IMR-90 (cell line): ENCODE data around the gene TRHDE. TPM values are rescaled to one million over a fixed set of nuclear protein-coding genes. Genes with fewer than 3 reads are reported as not detected.

Experiments
- ATAC-seq: fragments of 200-7000 bp; cut with Tn5 transposase; 2 replicates; pipeline ENCODE4 v1.9.1; 2020; ENCODE audit warnings: low read depth, mild to moderate bottlenecking, moderate library complexity
- BruUV-seq: library from RNA; stranded (reverse); fragments of 400-500 nt; replicated peaks from 2 replicates; lab custom pipeline; 2021; lab: Mats Ljungman, UMichigan
- CTCF ChIA-PET: fragments of 300-600 bp; formaldehyde crosslinking; extraction: SDS; loops from one replicate; lab custom pipeline; 2021; ENCODE audit warnings: antibody characterized with exemption; lab: Yijun Ruan, JAX
- POLR2A ChIA-PET: fragments of 300-600 bp; sonication (Branson Sonifier 250); formaldehyde crosslinking; loops from one replicate; lab custom pipeline; 2022; ENCODE audit warnings: antibody characterized with exemption; ENCODE audit not compliant: unreplicated experiment; lab: Charles Lee
- DNase-seq: peaks from one replicate; pipeline ENCODE4 v3.0.0; 2013
- H2AFZ ChIP-seq: replicated peaks from 2 replicates; pipeline ENCODE3; 2013; ENCODE audit warnings: low read length, mild to moderate bottlenecking; ENCODE audit not compliant: poor library complexity
- H2AK5ac ChIP-seq: 2 replicates; pipeline ENCODE4 v1.6.1; 2013; ENCODE audit warnings: low read depth, low read length, inconsistent platforms
- H2AK9ac ChIP-seq: replicated peaks from 2 replicates; pipeline ENCODE3; 2013; ENCODE audit warnings: mild to moderate bottlenecking, low read depth, low read length, moderate library complexity; ENCODE audit not compliant: poor library complexity
- H2BK120ac ChIP-seq: 2 replicates; pipeline ENCODE4 v1.6.1; 2013; ENCODE audit warnings: low read depth, low read length, inconsistent platforms
- H2BK15ac ChIP-seq: 3 replicates; pipeline ENCODE4 v1.6.1; 2013; ENCODE audit warnings: low read depth, low read length, inconsistent platforms
- H2BK20ac ChIP-seq: 2 replicates; pipeline ENCODE4 v1.6.1; 2013; ENCODE audit warnings: low read depth, mild to moderate bottlenecking, inconsistent platforms, low read length, moderate library complexity
- H2BK5ac ChIP-seq: 2 replicates; pipeline ENCODE4 v1.6.1; 2013; ENCODE audit warnings: mild to moderate bottlenecking, low read depth, low read length, inconsistent platforms; ENCODE audit not compliant: poor library complexity, severe bottlenecking
- H3K14ac ChIP-seq: replicated peaks from 2 replicates; pipeline ENCODE4 v1.6.1; 2013; ENCODE audit warnings: low read depth, low read length, inconsistent platforms
- H3K18ac ChIP-seq: 2 replicates; pipeline ENCODE4 v1.6.1; 2013; ENCODE audit warnings: low read depth, low read length, control low read depth
- H3K23ac ChIP-seq: 2 replicates; pipeline ENCODE4 v1.6.1; 2013; ENCODE audit warnings: low read depth, low read length, inconsistent platforms
- H3K27ac ChIP-seq: 2 replicates; pipeline ENCODE4 v1.5.1; 2013; ENCODE audit warnings: mild to moderate bottlenecking, control low read depth, low read length; ENCODE audit not compliant: insufficient read depth
- H3K27me3 ChIP-seq: 2 replicates; pipeline ENCODE4 v1.6.1; 2013; ENCODE audit warnings: low read length; ENCODE audit not compliant: control insufficient read depth, insufficient read depth
- H3K36me3 ChIP-seq: 2 replicates; pipeline ENCODE4 v1.6.1; 2013; ENCODE audit warnings: low read length, mixed read lengths; ENCODE audit not compliant: control insufficient read depth, insufficient read depth
- H3K4ac ChIP-seq: 2 replicates; pipeline ENCODE4 v1.6.1; 2013; ENCODE audit warnings: low read depth, low read length, inconsistent platforms
- H3K4me1 ChIP-seq: 2 replicates; pipeline ENCODE4 v1.6.1; 2013; ENCODE audit warnings: low read length, mixed read lengths; ENCODE audit not compliant: control insufficient read depth, insufficient read depth
- H3K4me2 ChIP-seq: 2 replicates; pipeline ENCODE4 v1.6.1; 2013; ENCODE audit warnings: low read depth, mild to moderate bottlenecking, control low read depth, low read length, moderate library complexity
- H3K4me3 ChIP-seq: 2 replicates; pipeline ENCODE4 v1.5.1; 2013; ENCODE audit warnings: low read depth, mild to moderate bottlenecking, control low read depth, low read length, moderate library complexity; ENCODE audit not compliant: insufficient read depth
- H3K56ac ChIP-seq: 2 replicates; pipeline ENCODE4 v1.6.1; 2013; ENCODE audit warnings: low read length, inconsistent platforms; ENCODE audit not compliant: insufficient read depth; ENCODE audit errors: extremely low read depth
- H3K79me1 ChIP-seq, 2 experiments: 2 replicates each; pipeline ENCODE4 v1.6.1; 2013; ENCODE audit warnings: low read length in 2 of 2, inconsistent platforms in 1 of 2, low read depth in 1 of 2
- H3K9ac ChIP-seq: 2 replicates; pipeline ENCODE4 v1.6.1; 2013; ENCODE audit warnings: low read depth, low read length, control low read depth
- H3K9me1 ChIP-seq: 2 replicates; pipeline ENCODE4 v1.6.1; 2013; ENCODE audit warnings: low read length, inconsistent platforms; ENCODE audit not compliant: insufficient read depth
- H3K9me3 ChIP-seq: 2 replicates; pipeline ENCODE4 v1.6.1; 2013; ENCODE audit warnings: low read length; ENCODE audit not compliant: control insufficient read depth, insufficient read depth
- H4K20me1 ChIP-seq: 2 replicates; pipeline ENCODE4 v1.6.1; 2013; ENCODE audit warnings: low read length, inconsistent platforms; ENCODE audit not compliant: insufficient read depth
- H4K5ac ChIP-seq: 2 replicates; pipeline ENCODE4 v1.6.1; 2013; ENCODE audit warnings: mild to moderate bottlenecking, low read depth, low read length, control low read depth
- H4K8ac ChIP-seq, 2 experiments: 2 replicates each; pipeline ENCODE4 v1.6.1; 2013; ENCODE audit warnings: low read depth in 2 of 2, low read length in 2 of 2, control low read depth in 1 of 2, inconsistent platforms in 1 of 2
- H4K91ac ChIP-seq: 2 replicates; pipeline ENCODE4 v1.6.1; 2013; ENCODE audit warnings: low read depth, low read length, inconsistent platforms; ENCODE audit not compliant: insufficient read depth
- BHLHE40 ChIP-seq: fragments of 150-350 bp; IDR thresholded peaks from 2 replicates; pipeline ENCODE4 v1.6.1; 2016; ENCODE audit warnings: mild to moderate bottlenecking, low read depth, low read length
- CEBPB ChIP-seq: IDR thresholded peaks from 2 replicates; pipeline ENCODE4 v1.6.1; 2012; ENCODE audit warnings: low read depth, low read length, improper control_type of control experiment
- CHD1 ChIP-seq: IDR thresholded peaks from 2 replicates; pipeline ENCODE4 v1.6.1; 2012; ENCODE audit warnings: low read depth, low read length, improper control_type of control experiment
- FOS ChIP-seq: fragments of 150-350 bp; IDR thresholded peaks from 2 replicates; pipeline ENCODE4 v1.6.1; 2016; ENCODE audit warnings: low read depth, low read length
- MAFK ChIP-seq: IDR thresholded peaks from 2 replicates; pipeline ENCODE4 v1.6.1; 2012; ENCODE audit warnings: low read depth, low read length, improper control_type of control experiment
- MAZ ChIP-seq: IDR thresholded peaks from 2 replicates; pipeline ENCODE4 v1.6.1; 2012; ENCODE audit warnings: low read depth, mild to moderate bottlenecking, low read length, improper control_type of control experiment, moderate library complexity, borderline replicate concordance
- MXI1 ChIP-seq: IDR thresholded peaks from 2 replicates; pipeline ENCODE4 v1.6.1; 2012; ENCODE audit warnings: low read depth, mild to moderate bottlenecking, low read length, moderate library complexity, borderline replicate concordance
- NFE2L2 ChIP-seq: fragments of 150-350 bp; IDR thresholded peaks from 2 replicates; pipeline ENCODE4 v1.6.1; 2016; ENCODE audit warnings: low read depth, mild to moderate bottlenecking, low read length
- POLR2A ChIP-seq: IDR thresholded peaks from 2 replicates; pipeline ENCODE4 v1.6.1; 2012; ENCODE audit warnings: mild to moderate bottlenecking, low read depth, low read length
- RAD21 ChIP-seq: IDR thresholded peaks from 2 replicates; pipeline ENCODE4 v1.6.1; 2012; ENCODE audit warnings: low read length, improper control_type of control experiment
- RCOR1 ChIP-seq: IDR thresholded peaks from 2 replicates; pipeline ENCODE4 v1.6.1; 2012; ENCODE audit warnings: mild to moderate bottlenecking, low read length, improper control_type of control experiment; ENCODE audit not compliant: insufficient replicate concordance
- RFX5 ChIP-seq: IDR thresholded peaks from 2 replicates; pipeline ENCODE4 v1.8.0; 2012; ENCODE audit warnings: low read depth, mild to moderate bottlenecking, low read length, moderate library complexity
- SMC3 ChIP-seq: fragments of 150-350 bp; IDR thresholded peaks from 2 replicates; pipeline ENCODE4 v1.6.1; 2016; ENCODE audit warnings: low read depth, mild to moderate bottlenecking, antibody characterized with exemption, low read length, moderate library complexity
- WGBS, 2 experiments: methylation state at CpG; one replicate each; pipeline versions ENCODE4 v1.1.5 to v1.1.7; 2013; ENCODE audit warnings: missing lambda C conversion rate in 2 of 2; ENCODE audit not compliant: insufficient read length in 1 of 2; ENCODE audit errors: extremely low coverage in 2 of 2; 5-methylcytosine and 5-hydroxymethylcytosine counted together
- dilution Hi-C: fragments of 300-500 bp; cut with HindIII; formaldehyde crosslinking; loops from one replicate; pipeline ENCODE4 v1.14.3; 2018; ENCODE audit warnings: low sequenced_read_pairs; ENCODE audit not compliant: unreplicated experiment
- in situ Hi-C: fragments of 300-500 bp; cut with MboI; formaldehyde crosslinking; loops from 3 replicates; pipeline ENCODE4 v1.14.3; 2019; ENCODE audit warnings: low sequenced_read_pairs, inconsistent platforms, mixed read lengths
- intact Hi-C: fragments of 100-400 bp; cut with micrococcal nuclease; formaldehyde crosslinking; loops from 2 replicates; pipeline ENCODE4 v1.10.0; 2022
- polyA plus RNA-seq, 3 experiments: library from polyadenylated mRNA; depleted of rRNA; stranded (reverse); fragments of >200 nt; gene quantifications; 2 replicates each; pipeline ENCODE4 v1.2.3, GENCODE V29; 2012; ENCODE audit warnings: low replicate concordance in 1 of 3
- total RNA-seq: library from RNA; depleted of rRNA; stranded (reverse); fragments of >200 nt; gene quantifications from 2 replicates; pipeline ENCODE4 v1.2.3, GENCODE V29; 2012
- TF ChIP-seq, protein P1 (sequence below): fragments of 150-350 bp; IDR thresholded peaks from 2 replicates; pipeline ENCODE4 v1.6.1; 2016; ENCODE audit warnings: low read depth, mild to moderate bottlenecking, low read length, moderate library complexity, borderline replicate concordance
- TF ChIP-seq, protein P2 (sequence below): fragments of 150-350 bp; IDR thresholded peaks from 2 replicates; pipeline ENCODE4 v1.6.1; 2017; ENCODE audit warnings: mild to moderate bottlenecking, antibody characterized with exemption, low read length, low read depth
- TF ChIP-seq, protein P3 (sequence below): conservative IDR thresholded peaks from 2 replicates; pipeline ENCODE4 v1.5.1; 2012; ENCODE audit warnings: mild to moderate bottlenecking, low read depth, low read length, improper control_type of control experiment

TRHDE gene
- total and polyA plus RNA-seq, 2 of the 4 experiments (the other 2 are of a cell fraction), result 33.7 to 65.1 TPM

DNA sequence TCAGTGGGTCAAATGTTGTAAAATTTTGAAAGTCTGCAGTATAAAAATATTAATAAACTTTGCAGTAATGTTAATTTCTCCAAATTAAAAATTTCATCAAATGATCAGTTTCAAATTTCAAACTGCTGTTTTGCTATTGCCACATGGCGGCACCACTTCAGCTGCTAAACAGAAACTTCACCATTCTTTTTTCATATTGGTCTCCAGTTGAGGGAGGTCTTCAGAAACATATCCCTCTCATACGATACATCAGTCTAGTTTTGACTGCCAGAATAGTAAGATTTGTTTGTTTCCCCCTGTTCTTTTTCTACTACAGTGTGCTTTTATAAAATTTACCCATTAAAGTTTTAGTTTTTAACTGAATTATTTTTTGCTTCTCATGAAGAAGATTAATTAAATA, 4.2 kb upstream of the TRHDE start:
- Histone ChIP-seq H3K27ac (no peak overlapping the region), H3K9ac (no peak overlapping the region), H4K8ac (no peak overlapping the region), H2BK15ac (no peak overlapping the region), H3K4me2 (peak overlapping the region; percentile 64), H3K4me3 (no peak overlapping the region), H2AK9ac (no peak overlapping the region), H3K23ac (0 out of 2 replicates have a peak overlapping the region, but pooled peaks have one; percentile 40), H2BK20ac (no peak overlapping the region), H2BK5ac (peak overlapping the region; percentile 53), H3K9me3 (no peaks in the 10 kb centered on the region), H4K91ac (no peak overlapping the region), H4K5ac (no peak overlapping the region), H2AK5ac (no peak overlapping the region), H3K27me3 (no peaks in the 10 kb centered on the region), H3K4ac (no peak overlapping the region), H3K18ac (no peak overlapping the region), H3K79me1 (peaks cover 0 to 8% of the 10 kb centered on the region in 2 experiments; a peak in 2 of 4 replicates), H2BK120ac (no peak overlapping the region), H2AFZ (no peak overlapping the region), H3K56ac (no peak overlapping the region), H3K4me1 (peaks cover 3% of the 10 kb centered on the region; the same call in 1 of the 2 replicates), H3K14ac (no peak overlapping the region), H3K36me3 (no peaks in the 10 kb centered on the region; the same call in 1 of the 2 replicates), H4K20me1 (peaks cover 11% of the 10 kb centered on the region), H3K9me1 (no peaks in the 10 kb centered on the region)
- no TSS peak for BruUV-seq
- ATAC-seq (no peak), DNase-seq (peak; percentile 45)
- POLR2A ChIA-PET, result no interaction called here
- dilution Hi-C loops (no loop called here), intact Hi-C loops (no loop called here), in situ Hi-C loops (loop anchor here (25.0 kb wide), 1 partner anchor 606 kb away; the partner anchor contains the start of genes THAP2 and ZFC3H1)
- TF ChIP-seq NFE2L2, result no peak
- TF ChIP-seq CEBPB, result peak; percentile 50; the same call in 1 of the 2 replicates
- TF ChIP-seq, protein P1, sequence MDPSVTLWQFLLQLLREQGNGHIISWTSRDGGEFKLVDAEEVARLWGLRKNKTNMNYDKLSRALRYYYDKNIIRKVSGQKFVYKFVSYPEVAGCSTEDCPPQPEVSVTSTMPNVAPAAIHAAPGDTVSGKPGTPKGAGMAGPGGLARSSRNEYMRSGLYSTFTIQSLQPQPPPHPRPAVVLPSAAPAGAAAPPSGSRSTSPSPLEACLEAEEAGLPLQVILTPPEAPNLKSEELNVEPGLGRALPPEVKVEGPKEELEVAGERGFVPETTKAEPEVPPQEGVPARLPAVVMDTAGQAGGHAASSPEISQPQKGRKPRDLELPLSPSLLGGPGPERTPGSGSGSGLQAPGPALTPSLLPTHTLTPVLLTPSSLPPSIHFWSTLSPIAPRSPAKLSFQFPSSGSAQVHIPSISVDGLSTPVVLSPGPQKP, result no peak
- no peak for TF ChIP-seq MAZ
- no peak for TF ChIP-seq RFX5
- no peak for TF ChIP-seq MAFK
- TF ChIP-seq RCOR1, result no peak
- TF ChIP-seq BHLHE40, result no peak
- TF ChIP-seq MXI1, result no peak
- no peak for TF ChIP-seq CHD1
- TF ChIP-seq, protein P2, sequence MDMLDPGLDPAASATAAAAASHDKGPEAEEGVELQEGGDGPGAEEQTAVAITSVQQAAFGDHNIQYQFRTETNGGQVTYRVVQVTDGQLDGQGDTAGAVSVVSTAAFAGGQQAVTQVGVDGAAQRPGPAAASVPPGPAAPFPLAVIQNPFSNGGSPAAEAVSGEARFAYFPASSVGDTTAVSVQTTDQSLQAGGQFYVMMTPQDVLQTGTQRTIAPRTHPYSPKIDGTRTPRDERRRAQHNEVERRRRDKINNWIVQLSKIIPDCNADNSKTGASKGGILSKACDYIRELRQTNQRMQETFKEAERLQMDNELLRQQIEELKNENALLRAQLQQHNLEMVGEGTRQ, result no peak
- TF ChIP-seq, protein P3, sequence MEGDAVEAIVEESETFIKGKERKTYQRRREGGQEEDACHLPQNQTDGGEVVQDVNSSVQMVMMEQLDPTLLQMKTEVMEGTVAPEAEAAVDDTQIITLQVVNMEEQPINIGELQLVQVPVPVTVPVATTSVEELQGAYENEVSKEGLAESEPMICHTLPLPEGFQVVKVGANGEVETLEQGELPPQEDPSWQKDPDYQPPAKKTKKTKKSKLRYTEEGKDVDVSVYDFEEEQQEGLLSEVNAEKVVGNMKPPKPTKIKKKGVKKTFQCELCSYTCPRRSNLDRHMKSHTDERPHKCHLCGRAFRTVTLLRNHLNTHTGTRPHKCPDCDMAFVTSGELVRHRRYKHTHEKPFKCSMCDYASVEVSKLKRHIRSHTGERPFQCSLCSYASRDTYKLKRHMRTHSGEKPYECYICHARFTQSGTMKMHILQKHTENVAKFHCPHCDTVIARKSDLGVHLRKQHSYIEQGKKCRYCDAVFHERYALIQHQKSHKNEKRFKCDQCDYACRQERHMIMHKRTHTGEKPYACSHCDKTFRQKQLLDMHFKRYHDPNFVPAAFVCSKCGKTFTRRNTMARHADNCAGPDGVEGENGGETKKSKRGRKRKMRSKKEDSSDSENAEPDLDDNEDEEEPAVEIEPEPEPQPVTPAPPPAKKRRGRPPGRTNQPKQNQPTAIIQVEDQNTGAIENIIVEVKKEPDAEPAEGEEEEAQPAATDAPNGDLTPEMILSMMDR, result peak; percentile 51
- 0 out of 2 replicates have a peak, but pooled peaks have one; percentile 32 for TF ChIP-seq SMC3
- TF ChIP-seq POLR2A, result no peak
- TF ChIP-seq FOS, result no peak
- peak; percentile 40; the same call in 1 of the 2 replicates for TF ChIP-seq RAD21
- WGBS, 2 experiments, result no CpG with 5 or more reads among the region's 2 CpGs
- CTCF ChIA-PET, result interaction anchor here (0.7 to 2.0 kb wide), 4 partner anchors 21 to 84 kb away, joined by 3 to 4 read pairs (median 4); no protein-coding TSS in a partner anchor
